Neural crest cell (in vitro differentiated cells): ENCODE results near the gene DNER. TPM values are rescaled to one million over a fixed set of nuclear protein-coding genes. Genes with fewer than 3 reads are reported as not detected.

Source experiments
- DNase-seq: peaks from one replicate; pipeline ENCODE4 v3.0.0; 2021; ENCODE audit warnings: low read depth, mixed read lengths, low spot score
- H3K27ac Mint-ChIP-seq: one replicate; pipeline ENCODE4 v1.8.0; 2021; ENCODE audit warnings: mild to moderate bottlenecking, mixed read lengths; ENCODE audit not compliant: unreplicated experiment
- H3K27me3 Mint-ChIP-seq: 2 replicates; pipeline ENCODE4 v1.8.0; 2021; ENCODE audit warnings: low read depth, mild to moderate bottlenecking, mixed read lengths
- H3K36me3 Mint-ChIP-seq: 2 replicates; pipeline ENCODE4 v1.8.0; 2021; ENCODE audit warnings: low read depth, mild to moderate bottlenecking, mixed read lengths
- H3K4me1 Mint-ChIP-seq: 2 replicates; pipeline ENCODE4 v1.8.0; 2021; ENCODE audit warnings: mixed read lengths
- H3K4me3 Mint-ChIP-seq: one replicate; pipeline ENCODE4 v1.8.0; 2021; ENCODE audit warnings: mild to moderate bottlenecking, mixed read lengths
- H3K9me3 Mint-ChIP-seq: 2 replicates; pipeline ENCODE4 v1.8.0; 2021; ENCODE audit warnings: mixed read lengths
- total RNA-seq: library from RNA; stranded (reverse); gene quantifications from 2 replicates; pipeline ENCODE4 v1.2.1, GENCODE V29; 2021
- TF ChIP-seq, protein P1 (sequence below): fragments of 200-600 bp; sonication (generic); conservative IDR thresholded peaks from 2 replicates; pipeline ENCODE4 v1.5.0; 2021; ENCODE audit warnings: antibody characterized with exemption, mild to moderate bottlenecking

The DNER gene
- total RNA-seq, 1 donor from 2014 or later, result 4.1 TPM

DNA sequence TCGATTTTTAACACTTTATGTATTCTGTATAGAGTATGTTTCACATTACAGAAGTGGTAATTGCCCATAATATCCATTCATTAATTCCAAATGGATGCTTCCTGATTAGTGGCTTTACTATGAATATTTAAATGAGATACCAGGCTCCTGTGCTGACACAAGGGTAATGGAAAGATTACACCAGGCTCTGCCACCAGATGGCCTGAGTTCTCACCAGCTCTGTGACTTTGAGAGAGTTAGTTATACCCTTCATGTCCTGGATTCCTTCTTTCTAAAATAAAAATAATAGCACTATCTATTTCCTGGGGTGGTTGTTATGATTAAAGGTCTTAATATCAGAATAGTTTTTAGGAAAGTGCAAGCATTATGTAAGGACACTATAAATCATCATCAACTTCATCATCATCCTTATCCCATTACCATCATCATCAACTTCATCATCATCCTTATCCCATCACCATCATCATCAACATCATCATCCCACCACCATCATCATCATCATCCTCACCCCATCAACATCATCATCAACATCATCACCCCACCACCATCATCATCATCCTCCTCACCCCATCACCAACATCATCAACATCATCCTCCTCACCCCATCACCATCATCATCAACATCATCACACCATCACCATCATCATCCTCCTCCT, 151.8 kb downstream of the DNER start:
- Mint-ChIP-seq H3K27me3 (peaks cover 8% of the 10 kb centered on the region), H3K27ac (no peak overlapping the region), H3K4me3 (no peak overlapping the region), H3K9me3 (peaks cover 7% of the 10 kb centered on the region), H3K4me1 (no peaks in the 10 kb centered on the region), H3K36me3 (no peaks in the 10 kb centered on the region)
- TF ChIP-seq, protein P1, sequence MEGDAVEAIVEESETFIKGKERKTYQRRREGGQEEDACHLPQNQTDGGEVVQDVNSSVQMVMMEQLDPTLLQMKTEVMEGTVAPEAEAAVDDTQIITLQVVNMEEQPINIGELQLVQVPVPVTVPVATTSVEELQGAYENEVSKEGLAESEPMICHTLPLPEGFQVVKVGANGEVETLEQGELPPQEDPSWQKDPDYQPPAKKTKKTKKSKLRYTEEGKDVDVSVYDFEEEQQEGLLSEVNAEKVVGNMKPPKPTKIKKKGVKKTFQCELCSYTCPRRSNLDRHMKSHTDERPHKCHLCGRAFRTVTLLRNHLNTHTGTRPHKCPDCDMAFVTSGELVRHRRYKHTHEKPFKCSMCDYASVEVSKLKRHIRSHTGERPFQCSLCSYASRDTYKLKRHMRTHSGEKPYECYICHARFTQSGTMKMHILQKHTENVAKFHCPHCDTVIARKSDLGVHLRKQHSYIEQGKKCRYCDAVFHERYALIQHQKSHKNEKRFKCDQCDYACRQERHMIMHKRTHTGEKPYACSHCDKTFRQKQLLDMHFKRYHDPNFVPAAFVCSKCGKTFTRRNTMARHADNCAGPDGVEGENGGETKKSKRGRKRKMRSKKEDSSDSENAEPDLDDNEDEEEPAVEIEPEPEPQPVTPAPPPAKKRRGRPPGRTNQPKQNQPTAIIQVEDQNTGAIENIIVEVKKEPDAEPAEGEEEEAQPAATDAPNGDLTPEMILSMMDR, result no peak
- no peak for DNase-seq

DNA sequence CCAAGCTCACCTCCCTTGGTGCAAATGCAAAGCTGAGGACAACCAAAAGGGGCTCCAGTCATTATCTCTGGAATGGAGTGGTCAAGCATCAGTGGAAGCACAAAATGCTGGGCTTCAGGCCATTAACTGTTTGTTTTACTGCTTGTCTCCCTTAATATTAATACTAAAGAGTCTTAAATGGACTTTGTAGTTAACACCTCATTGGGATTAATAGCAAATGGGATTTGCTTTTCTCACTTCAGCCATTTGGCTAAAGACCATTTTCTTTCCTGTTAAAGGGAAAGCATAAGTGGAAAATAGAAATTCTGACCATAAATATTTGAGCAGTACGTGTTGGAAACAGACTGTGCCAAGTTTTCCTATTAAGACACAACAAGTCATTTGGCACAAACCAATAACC, 154.4 kb downstream of the DNER start:
- Mint-ChIP-seq H3K36me3 (no peaks in the 10 kb centered on the region), H3K27me3 (peaks cover 8% of the 10 kb centered on the region)
- no peak for DNase-seq

DNA sequence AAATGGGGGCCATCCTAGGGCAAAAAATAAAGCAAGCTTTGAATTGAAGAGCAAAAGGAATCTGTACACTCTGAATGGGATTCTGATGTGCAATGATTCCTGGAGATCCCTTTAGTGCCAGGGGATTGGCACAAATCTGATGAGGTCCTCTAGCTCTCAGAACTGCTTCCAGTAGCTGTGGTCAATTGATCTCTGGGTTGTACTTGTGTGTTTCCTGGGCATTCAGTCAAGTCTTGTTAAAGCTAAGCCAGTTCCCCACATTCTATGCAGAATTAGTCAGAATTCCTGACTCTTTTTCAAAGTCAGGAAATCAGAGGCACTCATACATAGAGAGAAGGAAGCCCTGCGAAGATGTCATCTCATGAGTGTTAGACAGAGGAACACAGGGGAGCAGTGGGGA, 161.3 kb downstream of the DNER start:
- Mint-ChIP-seq H3K9me3 (peaks cover 3% of the 10 kb centered on the region), H3K27me3 (no peaks in the 10 kb centered on the region), H3K27ac (no peak overlapping the region), H3K4me1 (peaks cover 9% of the 10 kb centered on the region), H3K36me3 (no peaks in the 10 kb centered on the region), H3K4me3 (no peak overlapping the region)
- TF ChIP-seq, protein P1, result no peak
- DNase-seq, result no peak

More for the DNA sequence above, 154.4 kb downstream of the DNER start:
- peaks cover 7% of the 10 kb centered on the region for H3K9me3 Mint-ChIP-seq
- TF ChIP-seq, protein P1, result no peak
- no peak overlapping the region for H3K27ac Mint-ChIP-seq
- H3K4me3 Mint-ChIP-seq, result no peak overlapping the region
- H3K4me1 Mint-ChIP-seq, result peaks cover 9% of the 10 kb centered on the region

DNA sequence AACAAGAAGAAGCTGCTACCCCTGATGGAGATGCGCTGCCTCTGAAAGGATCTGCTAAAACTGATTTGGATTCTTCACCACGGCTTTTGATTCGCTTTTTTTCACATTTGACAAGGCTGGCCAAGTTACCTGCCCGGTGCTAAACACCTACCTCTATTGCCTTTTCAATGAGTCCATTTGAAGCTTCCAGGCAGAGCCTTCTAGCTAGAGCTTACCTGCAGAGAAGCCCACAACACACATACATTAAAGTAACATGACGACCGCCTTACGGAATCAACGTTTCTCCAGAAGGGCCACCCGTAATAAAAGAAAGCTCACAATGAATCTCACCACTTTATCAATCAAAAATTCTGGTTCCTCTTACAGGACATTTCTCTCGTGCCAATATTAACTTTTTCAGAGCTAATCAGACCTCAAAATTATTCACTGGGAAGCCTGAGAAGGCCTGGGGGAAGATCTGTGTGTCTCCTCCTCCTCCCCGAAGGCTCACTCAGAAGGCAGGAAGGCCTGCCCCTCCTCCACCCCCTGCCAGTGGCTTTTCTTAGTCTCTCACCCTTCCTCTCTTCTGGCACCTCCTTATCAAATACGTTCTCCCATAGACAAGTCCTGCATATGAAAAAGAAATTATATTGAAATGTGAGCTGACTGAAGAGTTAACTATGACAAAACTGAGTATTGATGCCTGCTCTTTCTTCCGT, 171.0 kb downstream of the DNER start:
- TF ChIP-seq, protein P1, result no peak
- H3K9me3 Mint-ChIP-seq, result no peaks in the 10 kb centered on the region
- H3K4me1 Mint-ChIP-seq, result peaks cover 5% of the 10 kb centered on the region
- H3K27me3 Mint-ChIP-seq, result no peaks in the 10 kb centered on the region
- H3K27ac Mint-ChIP-seq, result no peak overlapping the region
- H3K36me3 Mint-ChIP-seq, result no peaks in the 10 kb centered on the region
- no peak overlapping the region for H3K4me3 Mint-ChIP-seq
- DNase-seq, result no peak

DNA sequence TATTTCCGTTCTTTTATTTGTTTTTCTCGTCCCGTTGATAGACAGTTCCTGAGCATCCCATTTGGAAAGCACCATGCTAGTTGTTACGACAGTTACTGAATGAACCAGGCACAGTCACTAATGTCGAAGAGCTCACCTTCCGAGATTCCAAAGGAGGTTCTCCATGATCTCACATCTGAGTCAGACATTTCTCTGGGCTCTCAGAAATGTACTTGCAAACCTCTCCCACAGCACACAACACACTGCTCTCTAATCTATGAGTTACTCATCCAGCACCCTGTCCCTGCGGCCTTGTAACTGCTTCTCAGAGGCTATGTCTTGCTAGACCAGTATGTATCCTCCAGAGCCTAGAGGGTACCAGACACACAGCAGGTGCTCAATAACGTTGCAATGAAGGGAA, 174.7 kb downstream of the DNER start:
- Mint-ChIP-seq H3K36me3 (no peaks in the 10 kb centered on the region), H3K4me3 (no peak overlapping the region), H3K4me1 (no peaks in the 10 kb centered on the region), H3K27ac (no peak overlapping the region), H3K9me3 (no peaks in the 10 kb centered on the region), H3K27me3 (no peaks in the 10 kb centered on the region)
- TF ChIP-seq, protein P1, result no peak
- no peak for DNase-seq
